HG03060 (cell line): ENCODE results near the gene PDLIM4.

Experiments
- ATAC-seq: cut with Tn5 transposase; IDR thresholded peaks from one replicate; pipeline ENCODE4 v1.9.1; 2021; ENCODE audit warnings: low read depth, moderate number of reproducible peaks; ENCODE audit not compliant: unreplicated experiment

PDLIM4 gene

DNA sequence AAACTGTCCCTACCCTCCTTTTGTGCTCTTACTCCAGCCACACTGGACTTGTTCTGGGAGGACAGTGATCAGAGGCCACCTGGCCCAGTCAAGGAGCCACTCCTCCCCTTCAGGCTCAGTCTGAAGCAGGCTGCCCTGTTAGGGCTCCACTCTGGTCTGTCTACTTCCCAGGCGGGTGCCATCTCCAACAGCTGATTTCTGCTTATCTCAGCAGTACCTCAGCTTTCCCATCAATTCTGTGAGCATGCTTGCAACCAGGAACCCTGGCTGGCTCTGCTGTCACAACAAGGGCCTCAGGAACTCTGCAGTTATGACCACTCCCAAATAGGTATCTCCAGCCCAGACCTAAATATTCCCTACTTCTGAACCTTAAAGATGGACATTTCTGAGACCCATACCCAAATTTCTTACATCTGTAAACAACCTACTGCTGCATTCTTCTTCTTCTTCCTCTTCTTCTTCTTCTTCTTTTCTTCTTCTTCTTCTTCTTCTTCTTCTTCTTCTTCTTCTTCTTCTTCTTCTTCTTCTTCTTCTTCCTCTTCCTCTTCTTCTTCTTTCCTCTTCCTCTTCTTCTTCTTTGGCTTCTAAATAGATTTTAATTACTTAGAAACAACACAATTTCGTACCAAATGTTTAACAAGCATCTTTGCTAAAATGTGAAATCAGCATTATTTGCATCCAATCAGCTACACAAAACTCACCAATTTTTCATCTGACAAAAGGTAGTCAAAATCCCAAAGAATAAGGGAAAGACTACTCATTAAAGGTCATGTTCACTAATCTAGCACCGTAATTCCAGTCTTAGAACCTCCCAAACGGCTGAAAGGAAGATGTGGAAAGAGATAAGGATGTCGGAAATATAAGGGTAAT is 23.1 kb downstream of the PDLIM4 start:
- no peak for ATAC-seq

DNA sequence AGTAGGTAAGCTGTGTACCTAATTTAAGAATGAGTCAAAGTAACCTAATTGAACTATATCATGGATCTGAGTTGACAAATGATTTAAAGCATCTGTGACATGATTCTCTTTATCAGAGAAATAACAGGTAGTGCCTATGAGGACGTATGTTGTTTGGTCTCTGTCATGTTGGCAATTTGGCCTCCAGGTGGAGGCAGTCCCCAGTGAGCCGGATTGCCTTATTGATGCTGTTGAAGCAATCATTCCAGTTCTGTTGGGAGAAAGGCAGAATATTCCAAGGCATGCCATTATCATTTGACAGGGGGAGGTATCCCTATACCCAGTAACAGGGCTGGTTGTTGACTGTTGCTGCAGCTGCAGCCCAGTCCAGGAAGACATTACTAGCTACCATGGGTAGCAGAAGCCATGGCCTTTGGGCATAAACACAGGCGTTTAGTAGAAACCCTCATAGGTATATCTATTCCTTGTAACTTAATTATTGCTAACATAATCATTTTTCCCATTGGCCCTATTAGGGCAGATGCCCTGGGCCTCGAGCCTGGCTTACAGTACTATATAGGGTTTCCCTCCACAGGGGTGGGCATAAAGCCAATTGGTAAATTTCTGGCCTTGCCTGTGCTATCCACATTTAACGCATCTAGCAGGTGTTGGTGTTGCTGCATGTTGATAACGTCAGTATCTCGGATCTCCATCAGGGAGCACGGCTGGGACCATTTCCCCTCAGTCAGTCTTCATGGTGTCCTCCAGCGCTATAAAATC is 24.5 kb downstream of the PDLIM4 start:
- ATAC-seq, result no peak

DNA sequence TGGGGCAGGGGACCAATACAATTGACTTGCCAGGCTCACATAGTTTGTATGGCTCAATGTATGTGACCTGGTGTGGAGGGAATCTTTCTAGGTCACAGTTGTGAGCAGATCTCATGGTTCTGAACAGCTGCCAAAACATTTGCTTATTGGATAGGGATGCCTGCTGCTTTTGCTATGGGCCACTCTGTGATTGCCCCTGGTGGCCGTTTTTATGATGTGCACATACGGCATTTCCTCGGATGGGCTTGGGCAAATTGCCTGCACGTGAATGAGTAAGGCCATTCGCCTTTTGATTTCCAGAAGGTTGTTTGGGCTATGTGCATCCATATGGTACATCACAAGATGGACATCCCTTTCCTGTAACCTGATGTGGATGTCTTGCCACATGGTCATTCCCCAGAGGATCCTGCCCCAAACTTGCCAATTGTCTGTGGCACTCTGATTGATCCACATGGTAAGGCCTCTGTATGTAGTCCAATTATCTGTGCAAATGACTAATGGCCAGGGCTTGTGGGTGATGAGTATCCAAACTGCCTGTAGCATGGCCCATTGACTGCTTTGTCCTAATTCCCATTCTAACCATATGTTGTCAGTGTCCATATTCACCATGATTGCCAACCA is 26.0 kb downstream of the PDLIM4 start:
- ATAC-seq, result no peak

DNA sequence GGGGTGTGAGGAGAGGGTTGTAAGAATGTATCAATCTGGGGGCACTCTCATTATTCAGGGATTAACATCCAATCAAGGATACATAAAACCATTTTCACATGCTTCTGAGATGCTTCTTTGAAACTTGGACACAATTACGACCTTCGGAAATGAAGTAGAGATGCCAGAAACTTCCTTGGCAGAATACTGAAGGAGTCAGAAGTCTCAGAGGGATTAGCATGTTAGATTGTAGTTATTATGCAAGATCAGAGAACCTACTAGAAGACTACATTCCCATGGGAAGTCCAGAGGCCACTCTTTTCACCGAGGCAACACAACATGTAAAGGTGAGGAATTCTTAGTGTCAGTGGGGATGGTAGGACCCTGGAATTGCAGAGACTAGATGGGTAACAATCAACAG is 31.6 kb downstream of the PDLIM4 start:
- ATAC-seq, result no peak

DNA sequence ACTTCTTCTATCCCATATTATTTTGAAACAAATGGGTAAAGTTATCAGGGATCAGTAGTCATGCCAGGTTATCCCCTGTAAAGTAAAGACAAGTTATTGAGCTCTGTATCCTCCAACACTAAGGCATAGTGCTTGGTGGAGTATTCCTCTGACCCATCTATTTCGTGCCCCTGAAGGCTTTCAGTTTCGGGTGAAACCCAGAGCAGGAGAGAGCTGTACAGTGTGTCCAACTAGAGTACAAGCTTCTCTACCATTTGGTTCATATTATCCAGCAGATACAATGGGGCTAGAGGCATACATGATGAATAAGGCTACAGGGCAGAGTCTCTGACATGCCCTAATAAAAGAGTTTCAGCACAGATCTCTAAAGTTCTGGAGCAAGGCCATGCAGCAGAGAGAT is 33.5 kb downstream of the PDLIM4 start:
- ATAC-seq, result no peak

DNA sequence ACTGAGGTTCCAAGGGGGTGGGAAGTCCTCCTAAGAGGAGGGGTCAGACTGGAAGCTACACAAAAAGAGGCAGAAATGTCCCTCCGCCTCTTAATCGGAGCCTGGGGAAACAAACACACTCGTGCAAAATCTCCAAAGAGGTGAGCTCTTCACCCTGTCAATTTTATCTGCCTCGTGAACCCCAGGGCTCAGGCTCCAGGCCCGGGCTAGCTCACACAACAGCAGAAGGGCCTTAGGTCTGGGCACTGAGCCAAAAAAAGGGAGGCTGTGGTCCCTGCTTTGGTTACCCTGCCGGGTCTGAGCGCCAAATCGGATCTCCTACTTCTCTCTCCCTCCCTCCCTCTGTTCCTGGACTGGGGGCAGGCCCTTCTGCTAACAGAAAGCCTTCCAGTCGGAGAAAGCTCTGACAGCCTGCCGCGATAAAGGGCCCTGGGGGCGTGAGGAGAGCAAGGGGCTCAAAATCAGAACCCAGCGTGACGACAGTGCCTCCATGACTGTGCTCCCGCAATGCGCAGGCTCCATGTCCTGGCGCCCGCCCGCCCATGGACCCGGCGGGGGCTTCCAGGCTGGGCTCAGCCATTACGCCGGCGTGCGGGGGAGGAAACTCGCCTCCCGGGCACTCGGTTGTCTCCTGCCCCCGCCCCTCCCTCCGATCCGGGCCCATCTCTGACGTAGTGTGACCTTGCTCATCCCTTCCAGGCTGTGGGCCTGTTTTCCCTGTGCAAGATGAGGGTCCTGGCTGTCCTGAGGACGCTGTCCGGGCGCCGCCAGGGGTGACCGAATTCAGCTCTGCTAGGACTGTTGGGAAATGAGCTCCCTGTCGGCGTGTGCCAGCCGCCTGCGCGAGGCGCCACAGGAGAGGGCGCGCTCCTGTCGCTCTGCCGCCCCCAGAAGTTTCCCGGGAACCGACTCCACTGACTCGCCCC is 35.8 kb downstream of the PDLIM4 start:
- no peak for ATAC-seq

DNA sequence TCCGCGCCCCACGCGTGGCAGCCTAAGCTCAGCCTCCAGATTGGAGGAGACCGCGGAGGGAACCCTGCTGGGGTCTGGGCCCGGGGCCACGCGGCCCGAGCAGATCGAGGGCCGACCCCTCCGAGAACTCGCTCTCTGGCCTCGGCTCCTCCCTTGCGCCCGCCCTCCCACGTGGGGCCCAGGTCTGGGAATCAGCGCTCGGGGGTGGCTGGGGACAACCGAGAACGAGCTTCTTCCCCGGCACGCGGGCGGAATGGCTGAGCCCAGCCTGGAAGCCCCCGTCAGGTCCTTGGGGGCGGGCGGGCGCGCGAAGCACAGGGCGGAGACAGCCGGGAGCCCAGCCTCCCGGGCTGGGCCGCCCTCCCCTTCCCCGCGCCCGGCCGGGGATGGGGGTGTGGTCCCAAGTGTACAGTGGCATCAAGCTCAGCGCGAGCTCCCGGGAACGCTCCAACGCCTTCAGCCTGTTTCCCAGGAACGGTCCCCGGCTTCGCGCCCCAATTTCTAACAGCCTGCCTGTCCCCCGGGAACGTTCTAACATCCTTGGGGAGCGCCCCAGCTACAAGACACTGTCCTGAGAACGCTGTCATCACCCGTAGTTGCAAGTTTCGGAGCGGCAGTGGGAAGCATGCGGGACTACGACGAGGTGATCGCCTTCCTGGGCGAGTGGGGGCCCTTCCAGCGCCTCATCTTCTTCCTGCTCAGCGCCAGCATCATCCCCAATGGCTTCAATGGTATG is 36.7 kb downstream of the PDLIM4 start, which contains the start of gene SLC22A4:
TSS of gene SLC22A4 (plus strand) at position 403 of the 736 bp plus-strand sequence. CDS start at position 626, 223 bp downstream.
- ATAC-seq, result no peak

DNA sequence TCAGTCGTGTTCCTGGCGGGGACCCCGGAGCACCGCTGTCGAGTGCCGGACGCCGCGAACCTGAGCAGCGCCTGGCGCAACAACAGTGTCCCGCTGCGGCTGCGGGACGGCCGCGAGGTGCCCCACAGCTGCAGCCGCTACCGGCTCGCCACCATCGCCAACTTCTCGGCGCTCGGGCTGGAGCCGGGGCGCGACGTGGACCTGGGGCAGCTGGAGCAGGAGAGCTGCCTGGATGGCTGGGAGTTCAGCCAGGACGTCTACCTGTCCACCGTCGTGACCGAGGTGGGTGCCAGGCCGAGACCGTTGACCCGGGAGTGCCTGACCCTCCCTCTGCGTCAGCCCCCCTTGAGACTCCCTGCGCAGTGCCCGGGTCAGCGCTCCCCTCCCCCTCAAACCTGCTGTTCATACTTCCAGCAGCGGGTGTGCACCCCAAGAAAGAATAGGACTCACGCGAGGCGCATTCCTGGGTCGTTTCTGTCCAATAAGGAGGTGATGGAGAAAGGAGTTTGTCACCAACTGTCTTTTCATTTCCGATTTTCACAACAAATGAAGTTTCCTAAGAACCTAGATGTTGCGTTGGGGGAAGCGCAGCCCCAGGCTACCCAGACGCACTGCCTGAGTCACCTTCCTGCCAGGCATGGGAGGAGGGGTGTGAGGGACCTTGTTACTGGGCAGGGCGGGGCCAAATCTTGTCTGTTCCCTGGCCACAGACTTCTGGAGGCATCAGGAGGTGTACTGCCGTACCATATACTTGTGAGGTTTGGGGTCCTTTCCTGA is 37.4 kb downstream of the PDLIM4 start:
- ATAC-seq, result no peak

DNA sequence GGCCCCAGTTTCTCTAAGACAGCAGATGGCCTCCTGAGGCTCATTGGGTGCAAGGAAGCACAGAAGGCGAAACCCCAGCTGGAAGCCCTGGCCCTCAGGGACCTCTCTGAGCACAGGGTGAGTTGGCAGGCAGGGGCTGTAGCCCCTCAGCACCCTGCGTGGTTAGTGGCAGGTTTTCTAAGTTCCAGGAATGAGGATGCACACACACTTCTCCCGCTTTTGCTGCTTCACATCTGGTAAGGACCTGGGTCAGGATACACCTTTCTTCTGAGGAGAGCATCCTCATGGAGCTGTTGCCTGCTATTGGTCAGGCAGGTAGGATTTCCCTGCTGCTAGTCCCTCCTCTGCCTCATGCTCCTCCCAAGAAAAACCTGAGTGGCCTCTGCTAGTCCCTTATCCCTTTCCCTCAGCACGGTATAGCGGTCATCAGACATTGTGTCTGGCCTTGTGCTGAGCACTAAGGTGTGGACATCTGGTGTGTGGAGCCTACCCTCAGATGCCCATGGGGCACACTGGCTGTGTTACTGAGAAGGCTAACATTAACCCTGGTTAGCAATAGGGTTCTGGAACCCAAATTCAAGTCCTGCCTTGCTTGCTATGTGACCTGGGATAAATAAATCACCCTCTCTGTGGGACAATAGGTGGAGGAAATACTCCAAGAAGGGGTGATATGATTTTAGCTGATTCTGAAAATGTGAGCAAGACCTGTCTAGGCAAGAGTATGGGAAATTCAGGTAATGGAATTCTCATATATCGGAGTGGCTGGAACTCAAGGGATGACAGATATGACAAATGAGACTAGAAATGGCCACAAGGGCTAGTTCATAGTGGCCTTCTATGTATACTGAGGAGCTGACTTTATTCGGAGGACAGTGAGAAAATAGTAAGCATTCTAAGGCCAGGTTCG is 38.3 kb downstream of the PDLIM4 start:
- ATAC-seq, result no peak

DNA sequence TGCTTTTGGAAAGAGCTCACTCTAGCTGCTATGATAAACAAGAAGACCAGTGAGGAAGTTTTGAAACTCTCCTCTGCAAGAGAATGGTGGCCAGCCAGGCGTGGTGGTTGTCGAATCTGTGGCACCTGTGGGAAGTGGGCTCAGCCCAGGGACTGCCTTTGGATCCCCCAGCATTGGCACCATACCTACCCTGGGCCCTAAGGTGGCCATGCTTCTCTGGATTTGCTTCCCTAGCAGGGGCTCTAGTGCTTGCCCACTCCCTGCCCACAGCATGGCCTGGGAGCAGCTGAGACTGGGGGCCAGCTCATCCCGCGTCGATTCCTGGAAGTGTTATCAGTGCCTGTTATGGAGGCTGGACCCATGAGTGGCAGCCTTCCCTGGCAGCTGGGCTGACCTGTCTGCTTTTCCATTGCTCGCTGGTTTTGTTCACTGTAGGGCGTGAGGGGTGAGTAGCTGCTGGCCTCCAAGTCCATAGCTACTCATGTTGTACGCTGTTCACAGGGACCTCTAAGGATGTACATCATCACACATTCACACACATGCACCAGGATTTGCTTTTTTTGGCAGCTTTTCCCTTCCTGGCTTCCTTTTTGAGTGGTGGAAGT is 39.0 kb downstream of the PDLIM4 start:
- ATAC-seq, result no peak

DNA sequence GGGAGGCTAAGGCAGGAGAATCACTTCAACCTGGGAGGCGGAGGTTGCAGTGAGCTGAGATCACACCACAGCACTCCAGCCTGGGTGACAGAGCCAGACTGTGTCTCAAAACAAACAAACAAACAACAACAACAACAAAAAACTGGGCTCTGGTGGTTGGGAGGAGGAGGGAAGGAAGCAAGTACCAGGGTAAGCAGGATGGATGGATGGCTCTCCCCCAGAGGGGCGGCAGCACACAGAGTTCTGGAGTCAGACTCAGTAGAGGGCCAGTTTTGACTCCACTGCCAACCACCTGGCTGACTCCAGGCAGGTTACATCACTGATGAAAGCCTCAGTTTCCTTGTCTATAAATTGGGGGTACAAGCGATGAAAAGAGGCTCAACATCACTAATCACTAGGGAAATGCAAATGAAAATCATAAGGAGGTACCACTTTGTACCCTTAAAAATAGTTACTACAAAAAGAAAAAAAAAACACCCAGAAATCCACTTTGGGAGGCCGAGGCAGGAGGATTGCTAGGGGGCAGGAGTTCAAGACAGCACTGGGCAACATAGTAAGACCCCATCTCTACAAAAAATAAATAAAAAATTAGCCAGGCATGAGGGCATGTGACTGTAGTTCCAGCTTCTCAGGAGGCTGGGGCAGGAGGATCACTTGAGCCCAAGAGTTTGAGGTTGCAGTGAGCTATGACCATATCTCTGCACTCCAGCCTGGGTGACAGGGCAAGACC is 39.9 kb downstream of the PDLIM4 start:
- ATAC-seq, result no peak

DNA sequence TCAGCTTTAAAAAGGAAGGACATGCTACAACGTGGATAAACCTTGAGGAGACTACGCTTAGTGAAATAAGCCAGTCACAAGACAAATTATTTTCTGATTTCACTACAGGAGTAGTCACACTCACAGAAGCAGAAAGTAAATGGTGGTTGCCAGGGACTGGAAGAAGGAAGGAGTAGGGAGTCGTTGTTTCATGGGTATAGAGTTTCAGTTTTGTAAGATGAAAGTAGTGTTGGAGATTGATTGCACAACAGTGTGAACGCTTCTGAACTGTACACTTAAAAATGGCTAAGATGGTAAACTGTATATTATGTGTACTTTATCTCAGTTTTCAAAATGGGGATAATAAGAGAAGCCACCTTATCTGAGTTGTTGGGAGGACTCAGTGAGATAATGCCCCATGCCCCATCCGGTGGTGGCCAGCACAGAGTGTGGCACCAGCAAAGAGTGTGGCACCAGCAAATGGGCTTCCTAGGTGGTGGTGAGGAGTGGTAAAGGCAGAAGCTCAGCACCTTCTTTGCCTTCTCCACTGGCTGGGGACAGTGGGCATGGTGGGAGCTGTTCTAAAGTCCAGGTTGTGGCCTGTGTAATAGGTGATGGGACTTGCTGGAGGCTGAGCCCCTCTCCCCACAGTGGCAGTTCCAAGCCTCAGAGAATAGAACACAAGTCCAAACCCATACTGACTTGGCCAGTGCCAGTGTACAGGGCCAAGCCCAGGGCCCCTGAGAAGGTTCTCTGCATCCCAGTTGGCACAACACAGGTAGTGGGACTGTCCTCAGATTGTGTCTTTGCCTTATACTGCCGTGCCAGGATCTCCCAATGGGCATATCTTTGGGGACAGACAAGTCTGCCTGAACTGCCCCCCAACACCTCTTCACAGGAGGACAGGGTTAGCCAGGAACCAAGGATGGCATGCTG is 41.1 kb downstream of the PDLIM4 start:
- ATAC-seq, result no peak

DNA sequence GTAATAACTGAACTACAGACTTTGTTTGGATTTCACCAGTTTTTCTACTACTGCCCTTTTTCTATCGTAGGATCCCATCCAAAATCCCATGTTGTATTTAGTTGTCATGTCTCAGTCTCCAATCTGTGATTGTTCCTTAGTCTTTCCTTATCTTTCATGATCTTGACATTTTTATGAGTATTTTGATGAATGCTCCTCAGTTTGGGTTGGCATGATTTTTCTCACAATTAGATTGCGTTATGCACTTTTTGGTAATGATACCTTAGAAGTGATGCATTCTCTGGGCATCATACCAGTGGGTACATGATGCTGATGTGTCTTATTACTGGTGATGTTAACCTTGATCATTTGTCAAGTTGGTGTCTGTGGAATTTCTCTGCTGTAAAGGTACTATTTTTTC is 42.4 kb downstream of the PDLIM4 start:
- ATAC-seq, result no peak

DNA sequence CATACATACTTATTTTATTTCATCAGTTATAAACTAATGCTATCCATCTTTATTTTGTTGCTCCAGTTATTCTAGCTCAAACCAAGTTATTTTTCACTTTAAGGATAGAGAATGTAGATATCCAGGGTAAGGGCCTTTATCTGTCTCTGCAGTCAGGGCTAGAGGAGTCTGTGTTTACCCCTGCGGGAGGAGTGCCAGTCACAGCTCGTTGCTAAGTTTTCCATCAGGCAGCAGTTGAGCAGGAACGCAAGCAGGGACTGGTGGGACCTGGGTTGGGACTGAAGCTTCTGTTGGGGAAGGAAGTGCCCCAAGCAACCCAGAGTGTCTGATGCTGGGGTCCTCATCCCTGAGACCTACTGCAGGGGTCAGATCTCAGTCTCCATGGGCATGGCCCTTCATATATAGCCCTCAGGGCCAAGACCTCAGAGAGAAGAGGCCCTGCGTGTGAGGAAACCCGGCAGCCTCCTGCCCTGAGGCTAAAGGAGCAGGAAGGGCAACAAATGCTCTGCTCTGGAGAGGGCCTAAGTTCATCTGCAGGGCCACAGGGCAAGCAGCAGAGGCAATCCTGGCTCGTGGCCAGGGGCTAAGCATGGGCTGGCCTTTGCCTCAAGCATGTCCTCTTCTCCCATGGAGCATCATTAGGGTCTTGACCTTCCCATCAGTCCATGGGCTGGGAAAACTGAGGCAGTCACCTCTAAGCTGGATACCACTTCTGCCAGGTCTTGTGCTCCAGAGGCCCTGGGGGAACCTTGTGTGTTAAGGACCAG is 43.3 kb downstream of the PDLIM4 start:
- no peak for ATAC-seq
